HG03095 (cell line): ENCODE measurements around the gene POGK.
"Not testable (repeated sequence)": the region's sequence is repeated elsewhere in the genome, so short reads cannot be mapped to it uniquely, and the experiment has no call there.

ENCODE experiments used
- ATAC-seq: cut with Tn5 transposase; IDR thresholded peaks from one replicate; pipeline ENCODE4 v1.9.1; 2021; ENCODE audit warnings: moderate library complexity; ENCODE audit not compliant: unreplicated experiment

The POGK gene

DNA sequence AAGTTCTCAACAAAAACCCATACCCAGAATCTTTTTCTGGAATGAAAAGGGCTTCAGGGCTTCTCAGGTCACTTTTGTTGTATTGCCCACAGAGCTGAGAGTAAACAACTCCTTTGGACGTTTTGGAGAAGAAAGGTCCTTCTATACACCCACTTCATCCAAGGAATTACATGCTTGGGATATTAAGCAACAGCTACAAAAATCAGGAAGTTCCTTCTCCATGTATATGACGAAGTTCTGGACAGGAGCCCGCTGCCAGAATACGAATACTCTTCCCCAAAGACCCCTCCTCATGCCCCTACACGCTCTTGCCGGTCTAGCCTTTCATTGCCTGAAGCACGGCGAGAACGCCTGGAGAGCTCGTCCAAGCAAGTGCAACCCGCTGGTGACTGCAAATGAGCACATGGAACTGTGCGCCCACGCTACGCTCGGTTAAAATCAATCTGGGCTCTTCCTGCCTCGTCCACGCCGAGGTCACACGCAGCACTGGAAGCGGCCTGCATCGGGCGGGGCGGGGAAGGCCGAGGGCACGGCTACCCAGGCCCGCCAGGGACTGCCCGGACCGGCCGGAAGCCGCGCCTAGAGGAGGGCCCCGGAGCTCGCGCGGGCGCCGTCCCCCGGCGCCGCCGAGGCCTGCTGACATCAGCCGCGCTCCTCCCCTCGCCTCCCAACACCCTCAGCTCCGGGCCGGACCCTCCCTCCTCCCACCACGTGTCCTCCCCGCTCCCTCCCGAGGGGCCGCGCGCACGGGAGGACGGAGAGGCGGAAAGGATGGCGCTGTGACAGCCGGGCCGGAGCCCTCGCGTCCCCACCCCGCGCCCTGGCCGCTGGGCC is at the start of gene POGK:
POGK (plus strand) TSS at position 710 of the 834 bp plus-strand sequence. CDS start 1,482 bp downstream, outside the sequence.
- peak; percentile 96 for ATAC-seq

- no peak for ATAC-seq
These were observed 42.5 kb upstream of the POGK start for GRCh38 chr1:166796620-166797236.

GRCh38 chr1:166808952-166809351 is 30.3 kb upstream of the POGK start:
- no peak for ATAC-seq

DNA sequence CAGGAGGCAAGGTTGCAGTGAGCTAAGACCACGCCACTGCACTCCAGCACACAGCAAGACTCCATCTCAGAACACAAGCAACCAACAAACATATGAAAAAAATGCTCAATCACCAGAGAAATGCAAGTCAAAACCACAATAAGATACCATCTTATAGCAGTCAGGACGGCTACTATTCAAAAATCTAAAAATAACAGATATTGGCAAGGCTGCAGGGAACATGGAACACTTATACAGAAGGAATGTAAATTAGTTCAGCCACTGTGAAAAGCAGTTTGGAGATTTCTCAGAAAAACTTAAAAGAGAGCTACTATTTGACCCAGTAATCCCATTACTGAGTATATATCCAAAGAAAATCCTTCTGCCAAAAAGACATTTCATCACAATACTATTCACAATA is 27.6 kb upstream of the POGK start:
- no peak for ATAC-seq

- no peak for ATAC-seq
These were observed 25.6 kb upstream of the POGK start for GRCh38 chr1:166813508-166814223.

DNA sequence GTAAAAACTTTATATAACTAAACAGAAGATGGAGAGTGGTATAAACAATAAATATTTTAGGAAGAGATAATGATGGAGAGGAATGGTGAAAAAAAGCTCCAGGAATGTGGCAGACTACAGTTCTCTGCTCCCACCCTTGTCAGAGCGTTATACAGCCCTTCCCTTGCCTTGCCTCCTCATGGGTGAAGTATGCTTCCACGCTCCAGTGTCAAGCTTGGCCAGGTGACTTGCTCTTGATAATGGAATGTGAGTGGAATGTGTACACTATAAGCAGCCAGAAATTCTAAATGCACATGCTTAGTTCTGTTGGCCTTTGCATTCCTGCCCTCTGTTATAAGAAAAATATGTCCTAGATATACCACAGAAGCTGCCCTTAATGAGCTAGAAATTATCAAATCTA is 24.7 kb upstream of the POGK start:
- no peak for ATAC-seq

DNA sequence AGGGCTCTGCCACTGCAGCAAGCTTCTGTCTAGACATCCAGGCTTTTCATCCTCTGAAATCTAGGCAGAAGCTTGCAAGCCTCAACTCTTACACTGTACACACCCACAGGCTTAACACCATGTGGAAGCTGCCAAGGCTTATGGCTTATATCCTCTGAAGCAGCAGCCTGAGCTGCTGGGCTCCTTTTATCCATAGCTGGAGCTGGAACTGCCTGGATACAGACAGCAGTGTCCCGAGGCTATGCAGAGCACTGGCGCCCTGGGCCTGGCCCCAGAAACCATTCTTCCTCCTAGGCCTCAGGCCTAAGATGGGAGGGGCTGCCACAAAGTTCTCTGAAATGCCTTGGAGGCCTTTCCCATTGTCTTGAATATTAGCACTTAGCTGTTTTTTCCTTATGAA is 19.3 kb upstream of the POGK start:
- no peak for ATAC-seq

GRCh38 chr1:166822385-166822784 is 16.9 kb upstream of the POGK start:
- no peak for ATAC-seq

DNA sequence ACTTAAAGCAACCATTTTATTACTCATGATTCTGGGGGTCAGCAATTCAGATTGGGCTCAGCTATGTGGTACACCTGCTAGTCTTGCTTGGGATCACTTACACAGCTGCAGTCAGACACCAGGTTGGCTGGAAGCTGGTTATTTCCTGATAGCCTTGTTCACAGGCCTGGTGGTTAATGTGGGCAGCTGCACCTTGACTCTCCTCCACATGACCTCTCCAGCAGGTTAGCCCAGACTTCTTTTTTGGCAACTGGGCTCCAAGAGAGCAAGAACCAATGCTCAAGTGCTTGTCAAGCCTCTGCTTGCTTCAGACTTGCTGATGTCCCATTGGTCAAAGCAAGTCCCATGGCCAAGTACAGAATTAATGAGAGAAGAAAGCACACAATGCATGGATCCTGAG is 11.8 kb upstream of the POGK start:
- ATAC-seq, result no peak

- ATAC-seq, result not testable (repeated sequence)
These were observed 9.5 kb upstream of the POGK start for GRCh38 chr1:166829762-166830161.

DNA sequence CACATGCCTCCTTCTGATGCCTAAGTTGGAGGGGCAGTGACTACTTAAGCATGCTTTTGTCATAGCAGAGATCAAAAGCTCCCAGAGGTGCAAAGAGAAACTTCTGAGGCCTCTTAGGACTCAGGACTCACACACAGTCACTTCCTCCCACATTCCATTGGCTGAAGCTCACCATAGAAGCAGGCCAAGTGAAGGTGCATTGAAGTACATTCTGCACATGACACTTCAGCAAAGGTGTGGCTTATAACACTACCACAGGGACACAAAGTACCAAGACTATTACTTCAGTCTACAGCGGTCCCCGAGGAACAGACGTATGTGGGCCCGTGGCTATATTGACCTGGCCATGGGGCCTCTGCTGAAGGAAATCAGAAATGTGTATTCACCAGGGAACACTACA is 2.5 kb upstream of the POGK start:
- no peak for ATAC-seq

- ATAC-seq, result peak; percentile 35
These were observed 479 bp downstream of the POGK start for GRCh38 chr1:166839600-166840308.

GRCh38 chr1:166840309-166841274 is 1.3 kb downstream of the POGK start:
- no peak for ATAC-seq

GRCh38 chr1:166843322-166843721 is 4.0 kb downstream of the POGK start:
- no peak for ATAC-seq

DNA sequence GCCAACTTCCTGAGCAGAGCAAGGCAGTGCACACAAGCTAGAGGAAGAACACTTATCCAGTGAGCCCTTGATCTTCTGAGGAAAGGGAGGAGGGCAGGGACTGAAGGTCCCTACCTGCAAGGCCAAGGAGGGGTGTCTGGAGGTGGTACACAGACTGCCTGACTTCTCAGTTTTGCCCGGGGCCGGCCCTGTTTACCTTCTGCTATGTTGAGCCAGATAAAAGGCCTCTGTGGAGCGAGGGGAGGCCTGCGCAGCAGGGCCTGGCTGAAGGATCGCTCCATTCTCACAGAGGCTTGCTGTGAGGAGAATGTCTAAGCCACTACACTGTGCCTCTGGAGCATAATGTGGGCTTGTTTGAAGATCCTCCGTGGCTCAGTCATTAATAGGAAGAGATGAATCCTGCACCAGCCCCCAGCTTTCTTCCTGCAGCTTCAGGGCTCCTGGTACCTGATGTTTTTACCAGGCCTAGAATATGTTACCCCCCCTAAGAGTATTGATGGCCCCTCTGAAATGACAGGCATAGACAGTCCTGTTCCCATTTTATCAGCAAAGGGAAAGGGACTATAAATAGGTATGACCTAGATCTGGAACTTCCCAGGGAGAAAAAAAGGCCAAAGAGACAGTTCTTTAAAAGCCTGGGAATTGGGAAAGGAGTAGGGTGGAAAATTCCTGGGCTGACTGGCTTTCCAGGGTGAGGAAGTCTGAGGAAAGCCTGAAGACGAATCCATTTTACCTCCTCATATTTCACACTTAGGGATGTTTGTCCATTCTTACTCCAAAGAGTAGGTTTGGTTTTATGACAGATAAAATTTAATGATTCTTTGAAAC is 4.7 kb downstream of the POGK start:
- ATAC-seq, result no peak

- ATAC-seq, result no peak
These were observed 5.5 kb downstream of the POGK start for GRCh38 chr1:166844791-166845190.

DNA sequence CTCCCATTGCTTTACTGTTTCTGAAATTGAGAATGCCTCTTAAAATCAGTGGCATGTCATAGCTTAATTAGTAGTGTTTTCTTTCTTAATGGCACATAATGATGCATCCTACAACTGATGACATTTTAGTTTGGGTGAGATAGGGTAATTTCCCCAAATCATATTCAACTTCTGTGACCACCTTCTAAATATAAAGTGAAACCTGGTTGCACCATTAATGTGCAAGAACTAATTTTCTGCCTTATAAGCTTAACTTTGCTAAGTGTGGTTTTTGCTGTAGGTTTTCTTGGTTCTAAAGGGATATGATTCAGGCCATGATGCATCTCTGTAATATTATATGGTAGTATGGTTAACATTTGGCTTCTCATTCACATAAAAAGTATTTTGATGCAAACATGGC is 8.9 kb downstream of the POGK start:
- ATAC-seq, result no peak

GRCh38 chr1:166849135-166849534 is 9.9 kb downstream of the POGK start:
- ATAC-seq, result no peak

DNA sequence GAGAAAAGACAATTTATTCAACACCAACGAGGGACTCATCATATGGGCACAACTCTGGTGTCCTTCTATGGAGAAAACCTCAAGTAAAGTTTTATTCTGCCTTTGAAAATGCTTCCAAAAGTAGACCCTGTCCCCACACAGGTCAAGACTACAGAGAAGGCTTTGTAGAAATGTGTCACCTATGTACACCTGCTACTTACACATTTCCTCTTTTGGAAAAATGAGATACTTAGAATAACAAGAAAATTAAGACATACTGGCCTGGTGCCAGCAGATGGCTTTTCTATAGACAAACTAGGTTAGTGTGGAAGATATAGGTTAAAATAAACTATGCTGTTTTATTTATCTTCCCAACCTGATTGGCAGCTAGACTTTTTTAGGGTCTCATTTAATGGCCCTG is 13.6 kb downstream of the POGK start:
- ATAC-seq, result no peak
